Uterus (tissue), 2 donors: ENCODE measurements around the gene TSPAN4.

Experiments
- POLR2A ChIP-seq, 2 donors: fragments of 450-650 bp; IDR thresholded peaks; one replicate each; pipeline ENCODE4 v1.6.1; 2016; ENCODE audit warnings: antibody characterized with exemption in 2 of 2, mild to moderate bottlenecking in 1 of 2, moderate library complexity in 1 of 2
- TF ChIP-seq, protein P1 (sequence below), 4 experiments: fragments of 200-600 bp in 2 of 4; fragments of 450-650 bp in 2 of 4; sonication (generic) in 2 of 4; IDR thresholded peaks; one replicate each; pipeline ENCODE4 v1.5.1; 2016 to 2019; ENCODE audit warnings: antibody characterized with exemption in 4 of 4, mild to moderate bottlenecking in 2 of 4, moderate library complexity in 1 of 4

DNA sequence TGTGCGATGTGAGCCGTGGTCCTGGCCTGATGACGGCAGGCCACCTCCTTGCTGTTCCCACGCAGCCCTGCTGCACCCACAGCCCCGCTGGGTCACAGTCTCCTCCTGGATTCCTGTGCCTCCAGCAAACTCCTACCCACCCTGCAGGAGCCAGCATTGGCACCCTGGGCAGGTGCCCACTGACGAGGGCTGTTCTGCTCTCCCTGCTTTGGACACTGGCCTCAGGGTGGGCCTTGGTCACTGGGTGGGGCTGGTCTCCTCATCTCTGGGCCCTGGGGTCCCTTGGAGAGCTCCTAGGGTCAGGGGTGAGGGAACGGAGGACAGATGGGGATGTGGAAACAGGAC lies 12.7 kb downstream of the TSPAN4 start:
- TF ChIP-seq, protein P1, sequence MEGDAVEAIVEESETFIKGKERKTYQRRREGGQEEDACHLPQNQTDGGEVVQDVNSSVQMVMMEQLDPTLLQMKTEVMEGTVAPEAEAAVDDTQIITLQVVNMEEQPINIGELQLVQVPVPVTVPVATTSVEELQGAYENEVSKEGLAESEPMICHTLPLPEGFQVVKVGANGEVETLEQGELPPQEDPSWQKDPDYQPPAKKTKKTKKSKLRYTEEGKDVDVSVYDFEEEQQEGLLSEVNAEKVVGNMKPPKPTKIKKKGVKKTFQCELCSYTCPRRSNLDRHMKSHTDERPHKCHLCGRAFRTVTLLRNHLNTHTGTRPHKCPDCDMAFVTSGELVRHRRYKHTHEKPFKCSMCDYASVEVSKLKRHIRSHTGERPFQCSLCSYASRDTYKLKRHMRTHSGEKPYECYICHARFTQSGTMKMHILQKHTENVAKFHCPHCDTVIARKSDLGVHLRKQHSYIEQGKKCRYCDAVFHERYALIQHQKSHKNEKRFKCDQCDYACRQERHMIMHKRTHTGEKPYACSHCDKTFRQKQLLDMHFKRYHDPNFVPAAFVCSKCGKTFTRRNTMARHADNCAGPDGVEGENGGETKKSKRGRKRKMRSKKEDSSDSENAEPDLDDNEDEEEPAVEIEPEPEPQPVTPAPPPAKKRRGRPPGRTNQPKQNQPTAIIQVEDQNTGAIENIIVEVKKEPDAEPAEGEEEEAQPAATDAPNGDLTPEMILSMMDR (IDR thresholded peaks at IDR 0.05), result no peak
- TF ChIP-seq POLR2A (IDR thresholded peaks at IDR 0.05), result no peak
